Caco-2 (cell line): Measurements from ENCODE around the gene C1orf167. TPM values are rescaled to one million over a fixed set of nuclear protein-coding genes. Genes with fewer than 3 reads are reported as not detected.

ENCODE experiments used
- BruUV-seq: library from RNA; stranded (reverse); fragments of 400-500 nt; replicated peaks from 2 replicates; lab custom pipeline; 2021; lab: Mats Ljungman, UMichigan
- CTCF ChIA-PET: fragments of 300-600 bp; sonication (Branson Sonifier 250); formaldehyde crosslinking; loops from one replicate; lab custom pipeline; 2022; ENCODE audit warnings: antibody characterized with exemption; lab: Charles Lee
- POLR2A ChIA-PET: fragments of 300-600 bp; sonication (Branson Sonifier 250); formaldehyde crosslinking; loops from one replicate; lab custom pipeline; 2022; ENCODE audit warnings: antibody characterized with exemption; lab: Charles Lee
- DNase-seq, 2 experiments: peaks; one replicate each; pipeline versions ENCODE4 v3.0.0 to v3.0.0-alpha.2; 2020 to 2022
- H3K27me3 ChIP-seq: replicated peaks from 2 replicates; pipeline ENCODE4 v1.6.0; 2011; ENCODE audit warnings: low read length; ENCODE audit not compliant: control insufficient read depth, insufficient read depth
- H3K36me3 ChIP-seq: 2 replicates; pipeline ENCODE4 v1.5.1; 2011; ENCODE audit warnings: low read length; ENCODE audit not compliant: control insufficient read depth, insufficient read depth
- H3K4me1 ChIP-seq: fragments of 250-450 bp; sonication (Bioruptor Pico); 2 replicates; pipeline ENCODE4 v1.5.1; 2020; ENCODE audit warnings: mild to moderate bottlenecking
- H3K4me3 ChIP-seq: 2 replicates; pipeline ENCODE4 v1.5.1; 2011; ENCODE audit warnings: low read depth, mild to moderate bottlenecking, control low read depth, low read length
- H3K9me3 ChIP-seq: fragments of 250-450 bp; sonication (Bioruptor Pico); 2 replicates; pipeline ENCODE4 v1.5.1; 2020; ENCODE audit warnings: mild to moderate bottlenecking, moderate library complexity
- H3K27ac Mint-ChIP-seq: one replicate; pipeline ENCODE4 v1.8.0; 2022; ENCODE audit warnings: mixed read lengths; ENCODE audit not compliant: unreplicated experiment
- H3K27me3 Mint-ChIP-seq: one replicate; pipeline ENCODE4 v1.8.0; 2022; ENCODE audit warnings: mixed read lengths; ENCODE audit not compliant: insufficient read depth, unreplicated experiment
- H3K36me3 Mint-ChIP-seq: one replicate; pipeline ENCODE4 v1.8.0; 2022; ENCODE audit warnings: mild to moderate bottlenecking, mixed read lengths; ENCODE audit not compliant: insufficient read depth, unreplicated experiment
- H3K4me1 Mint-ChIP-seq: one replicate; pipeline ENCODE4 v1.8.0; 2022; ENCODE audit warnings: low read depth, mixed read lengths; ENCODE audit not compliant: unreplicated experiment
- H3K4me3 Mint-ChIP-seq: one replicate; pipeline ENCODE4 v1.8.0; 2022; ENCODE audit warnings: mild to moderate bottlenecking, moderate library complexity, mixed read lengths; ENCODE audit not compliant: unreplicated experiment
- H3K9me3 Mint-ChIP-seq: one replicate; pipeline ENCODE4 v1.8.0; 2022; ENCODE audit warnings: mixed read lengths; ENCODE audit not compliant: unreplicated experiment
- intact Hi-C: fragments of 100-400 bp; cut with micrococcal nuclease; formaldehyde crosslinking; loops from one replicate; pipeline ENCODE4 v1.10.0; 2022; ENCODE audit not compliant: unreplicated experiment
- total RNA-seq: library from RNA; stranded (reverse); gene quantifications from 2 replicates; pipeline ENCODE4 v1.2.3, GENCODE V29; 2022
- TF ChIP-seq, protein P1 (sequence below), 2 experiments: fragments of 200-600 bp in 1 of 2; IDR thresholded peaks; 1 replicate in 1 of 2; 2 replicates in 1 of 2; pipeline versions ENCODE4 v1.5.1 to v1.8.0; 2011 to 2022; ENCODE audit warnings: antibody characterized with exemption in 1 of 2, control low read depth in 1 of 2, inconsistent platforms in 1 of 2, low read depth in 1 of 2, low read length in 1 of 2, mild to moderate bottlenecking in 1 of 2, moderate library complexity in 1 of 2; ENCODE audit not compliant: insufficient read depth in 1 of 2, severe bottlenecking in 1 of 2, unreplicated experiment in 1 of 2

The C1orf167 gene
- total RNA-seq, 1 experiment from 2014 or later = 0.64 TPM

DNA sequence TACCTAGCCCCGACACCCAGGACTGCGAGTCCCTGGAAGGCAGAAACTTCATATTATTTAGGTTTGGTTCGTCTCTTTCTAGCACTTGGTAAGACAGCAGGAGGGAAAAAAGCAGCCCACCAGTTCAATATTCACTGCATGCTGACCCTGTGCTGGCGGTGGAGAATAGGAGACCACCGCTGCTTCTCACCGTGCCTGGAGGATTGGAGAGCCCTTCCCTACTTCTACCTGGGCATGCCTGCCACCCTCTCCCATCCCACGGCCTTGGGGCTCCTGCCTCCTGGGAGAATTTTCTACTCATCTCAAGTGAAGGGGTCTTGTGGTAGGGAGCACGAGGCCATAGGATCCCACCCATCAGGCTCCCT lies 38.4 kb downstream of the C1orf167 start:
- DNase-seq = no peak
- no peak overlapping the region for H3K27ac Mint-ChIP-seq
- H3K36me3 Mint-ChIP-seq = peaks cover 8% of the 10 kb centered on the region
- Histone ChIP-seq H3K9me3 (no peaks in the 10 kb centered on the region), H3K4me3 (no peak overlapping the region), H3K27me3 (no peaks in the 10 kb centered on the region), H3K36me3 (peaks cover 5% of the 10 kb centered on the region), H3K4me1 (peaks cover 10% of the 10 kb centered on the region)
- ChIA-PET POLR2A (no interaction called here), CTCF (no interaction called here)
- no peaks in the 10 kb centered on the region for H3K27me3 Mint-ChIP-seq
- no TSS peak for BruUV-seq
- H3K9me3 Mint-ChIP-seq = no peaks in the 10 kb centered on the region
- intact Hi-C loops = loop anchor here (10.0 kb wide), 1 partner anchor 66 kb away; the partner anchor contains the start of gene AGTRAP
- no peak overlapping the region for H3K4me3 Mint-ChIP-seq
- TF ChIP-seq, protein P1, sequence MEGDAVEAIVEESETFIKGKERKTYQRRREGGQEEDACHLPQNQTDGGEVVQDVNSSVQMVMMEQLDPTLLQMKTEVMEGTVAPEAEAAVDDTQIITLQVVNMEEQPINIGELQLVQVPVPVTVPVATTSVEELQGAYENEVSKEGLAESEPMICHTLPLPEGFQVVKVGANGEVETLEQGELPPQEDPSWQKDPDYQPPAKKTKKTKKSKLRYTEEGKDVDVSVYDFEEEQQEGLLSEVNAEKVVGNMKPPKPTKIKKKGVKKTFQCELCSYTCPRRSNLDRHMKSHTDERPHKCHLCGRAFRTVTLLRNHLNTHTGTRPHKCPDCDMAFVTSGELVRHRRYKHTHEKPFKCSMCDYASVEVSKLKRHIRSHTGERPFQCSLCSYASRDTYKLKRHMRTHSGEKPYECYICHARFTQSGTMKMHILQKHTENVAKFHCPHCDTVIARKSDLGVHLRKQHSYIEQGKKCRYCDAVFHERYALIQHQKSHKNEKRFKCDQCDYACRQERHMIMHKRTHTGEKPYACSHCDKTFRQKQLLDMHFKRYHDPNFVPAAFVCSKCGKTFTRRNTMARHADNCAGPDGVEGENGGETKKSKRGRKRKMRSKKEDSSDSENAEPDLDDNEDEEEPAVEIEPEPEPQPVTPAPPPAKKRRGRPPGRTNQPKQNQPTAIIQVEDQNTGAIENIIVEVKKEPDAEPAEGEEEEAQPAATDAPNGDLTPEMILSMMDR (IDR thresholded peaks at IDR 0.05; ENCODE audit: insufficient read depth in 1 of 2, low read depth in 1 of 2, low read length in 1 of 2, severe bottlenecking in 1 of 2, unreplicated experiment in 1 of 2) = no peak
- no peaks in the 10 kb centered on the region for H3K4me1 Mint-ChIP-seq

DNA sequence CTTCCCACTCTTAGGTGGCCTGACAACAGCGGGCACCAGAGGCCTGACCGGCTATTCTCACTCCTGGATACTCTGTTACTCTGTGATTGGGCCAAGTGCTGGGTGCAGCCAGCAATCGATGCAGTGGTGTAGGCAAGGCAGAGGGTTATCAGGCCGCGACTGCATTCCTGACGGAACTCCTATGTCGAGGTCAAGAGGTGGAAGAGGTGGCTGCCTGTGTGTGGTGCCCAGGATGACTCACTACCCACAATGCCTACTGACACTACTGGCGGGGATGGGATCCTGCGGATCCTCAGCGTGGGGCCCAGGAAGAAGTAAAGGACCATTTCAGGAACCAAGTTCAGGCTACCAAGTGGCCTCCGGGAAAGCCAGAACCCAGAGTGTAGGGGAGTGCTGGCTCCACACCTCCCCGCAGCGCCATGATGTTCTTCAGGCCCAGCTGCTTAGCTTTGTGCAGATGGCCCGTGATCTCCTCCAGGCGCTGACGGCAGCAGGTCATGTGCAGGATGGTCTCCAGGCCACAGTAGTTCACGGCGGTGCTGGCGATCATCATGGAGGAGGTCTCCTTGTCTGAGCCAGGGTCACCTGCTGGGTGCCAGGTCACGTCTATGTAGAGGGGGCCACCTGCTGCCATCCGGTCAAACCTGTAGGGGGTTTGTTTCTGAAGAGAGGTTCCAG lies 38.9 kb downstream of the C1orf167 start:
- Histone ChIP-seq H3K9me3 (no peaks in the 10 kb centered on the region), H3K4me3 (no peak overlapping the region), H3K27me3 (no peaks in the 10 kb centered on the region), H3K36me3 (peaks cover 5% of the 10 kb centered on the region), H3K4me1 (peaks cover 10% of the 10 kb centered on the region)
- H3K36me3 Mint-ChIP-seq = peaks cover 10% of the 10 kb centered on the region
- POLR2A ChIA-PET = no interaction called here
- TF ChIP-seq, protein P1 (IDR thresholded peaks at IDR 0.05; ENCODE audit: insufficient read depth in 1 of 2, low read depth in 1 of 2, low read length in 1 of 2, severe bottlenecking in 1 of 2, unreplicated experiment in 1 of 2) = no peak
- no peak for DNase-seq
- H3K4me3 Mint-ChIP-seq = no peak overlapping the region
- H3K4me1 Mint-ChIP-seq = no peaks in the 10 kb centered on the region
- no peak overlapping the region for H3K27ac Mint-ChIP-seq
- BruUV-seq = no TSS peak
- CTCF ChIA-PET = no interaction called here
- no peaks in the 10 kb centered on the region for H3K9me3 Mint-ChIP-seq
- no peaks in the 10 kb centered on the region for H3K27me3 Mint-ChIP-seq
- intact Hi-C loops = loop anchor here (10.0 kb wide), 1 partner anchor 66 kb away; the partner anchor contains the start of gene AGTRAP

DNA sequence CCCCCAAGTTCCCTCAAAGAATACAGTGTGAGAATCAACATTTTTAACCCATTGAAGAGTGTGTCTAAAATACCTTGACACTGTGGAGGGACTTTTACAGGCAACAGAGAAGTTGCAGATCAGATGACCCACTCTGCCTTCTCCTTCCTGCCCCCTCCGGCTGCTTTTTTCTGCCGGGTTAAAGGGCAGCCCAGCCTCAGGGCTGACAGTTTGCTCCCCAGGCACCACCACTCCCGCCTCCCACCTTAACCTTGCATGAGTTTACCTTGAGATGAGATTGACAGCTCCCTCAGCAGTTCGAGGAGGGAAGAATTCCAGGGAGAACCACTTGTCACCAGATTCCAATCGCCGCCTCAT lies 40.6 kb downstream of the C1orf167 start:
- Mint-ChIP-seq H3K27me3 (no peaks in the 10 kb centered on the region), H3K4me1 (no peaks in the 10 kb centered on the region), H3K27ac (peak overlapping the region; percentile 33), H3K9me3 (no peaks in the 10 kb centered on the region), H3K4me3 (peak overlapping the region; percentile 96), H3K36me3 (peaks cover 19% of the 10 kb centered on the region)
- peaks cover 19% of the 10 kb centered on the region for H3K4me1 ChIP-seq
- H3K27me3 ChIP-seq = no peaks in the 10 kb centered on the region
- DNase-seq = no peak
- TF ChIP-seq, protein P1 (IDR thresholded peaks at IDR 0.05; ENCODE audit: insufficient read depth in 1 of 2, low read depth in 1 of 2, low read length in 1 of 2, severe bottlenecking in 1 of 2, unreplicated experiment in 1 of 2) = no peak
- H3K36me3 ChIP-seq = peaks cover 4% of the 10 kb centered on the region
- ChIA-PET CTCF (interaction anchor here (0.5 kb wide), 1 partner anchor 148 kb away, joined by 3 read pairs; the partner anchor contains the start of gene FBXO44), POLR2A (interaction anchor here (1.2 kb wide), 1 partner anchor 106 kb away, joined by 3 read pairs; no protein-coding TSS in a partner anchor)
- BruUV-seq = no TSS peak
- intact Hi-C loops = loop anchor here (10.0 kb wide), 1 partner anchor 68 kb away; the partner anchor contains the start of gene AGTRAP
- H3K4me3 ChIP-seq = no peak overlapping the region
- no peaks in the 10 kb centered on the region for H3K9me3 ChIP-seq
